HG02798 (cell line): ENCODE results near the gene TUG1.

Source experiments
- ATAC-seq: cut with Tn5 transposase; IDR thresholded peaks from one replicate; pipeline ENCODE4 v1.9.1; 2021; ENCODE audit warnings: mild to moderate bottlenecking; ENCODE audit not compliant: unreplicated experiment, poor library complexity

Gene TUG1

GRCh38 chr22:30947173-30947815 lies 21.8 kb upstream of the TUG1 start:
- no peak for ATAC-seq

GRCh38 chr22:30947816-30948454 lies 21.1 kb upstream of the TUG1 start:
- no peak for ATAC-seq

GRCh38 chr22:30948930-30949342 lies 20.1 kb upstream of the TUG1 start:
- ATAC-seq = no peak

GRCh38 chr22:30949934-30950660 lies 19.0 kb upstream of the TUG1 start:
- no peak for ATAC-seq

- ATAC-seq = no peak
These were observed 15.9 kb upstream of the TUG1 start for GRCh38 chr22:30953206-30953605.

GRCh38 chr22:30955153-30955552 lies 13.9 kb upstream of the TUG1 start:
- no peak for ATAC-seq

- ATAC-seq = no peak
These were observed 4.2 kb upstream of the TUG1 start for GRCh38 chr22:30964858-30965257.

- ATAC-seq = peak; percentile 17
These were observed 796 bp upstream of the TUG1 start, which contains the start of gene MORC2 for GRCh38 chr22:30968015-30968923. MORC2 (minus strand) TSS chr22:30968774; CDS start chr22:30967889, 885 bp downstream.

- peak; percentile 42 for ATAC-seq
These were observed 679 bp downstream of the TUG1 start for GRCh38 chr22:30969532-30970355.

- ATAC-seq = no peak
These were observed 1.3 kb downstream of the TUG1 start for GRCh38 chr22:30970356-30970746.

- no peak for ATAC-seq
These were observed 9.4 kb downstream of the TUG1 start for GRCh38 chr22:30978304-30978962.

GRCh38 chr22:30979932-30980331 lies 10.9 kb downstream of the TUG1 start:
- no peak for ATAC-seq

- ATAC-seq = no peak
These were observed 13.4 kb downstream of the TUG1 start for GRCh38 chr22:30982512-30982911.

GRCh38 chr22:30984317-30984716 lies 15.3 kb downstream of the TUG1 start:
- ATAC-seq = no peak

- no peak for ATAC-seq
These were observed 16.6 kb downstream of the TUG1 start for GRCh38 chr22:30985561-30986208.

- no peak for ATAC-seq
These were observed 20.4 kb downstream of the TUG1 start for GRCh38 chr22:30989474-30989873.

- ATAC-seq = no peak
These were observed 21.6 kb downstream of the TUG1 start for GRCh38 chr22:30990690-30991089.

- no peak for ATAC-seq
These were observed 23.5 kb downstream of the TUG1 start for GRCh38 chr22:30992565-30992964.

- ATAC-seq = no peak
These were observed 25.9 kb downstream of the TUG1 start for GRCh38 chr22:30994960-30995359.
